Astrocyte (in vitro differentiated cells and primary cell): ENCODE data around the gene SPDYE6.

Source experiments
- EZH2 ChIP-seq: IDR thresholded peaks from 2 replicates; pipeline ENCODE4 v1.6.1; 2012; ENCODE audit warnings: mild to moderate bottlenecking, low read length, inconsistent platforms; ENCODE audit not compliant: insufficient read depth
- TF ChIP-seq, protein P1 (sequence below): IDR thresholded peaks from 2 replicates; pipeline ENCODE4 v1.5.1; 2011; ENCODE audit warnings: low read depth, mild to moderate bottlenecking, inconsistent platforms, low read length, moderate library complexity; ENCODE audit not compliant: insufficient read depth

DNA sequence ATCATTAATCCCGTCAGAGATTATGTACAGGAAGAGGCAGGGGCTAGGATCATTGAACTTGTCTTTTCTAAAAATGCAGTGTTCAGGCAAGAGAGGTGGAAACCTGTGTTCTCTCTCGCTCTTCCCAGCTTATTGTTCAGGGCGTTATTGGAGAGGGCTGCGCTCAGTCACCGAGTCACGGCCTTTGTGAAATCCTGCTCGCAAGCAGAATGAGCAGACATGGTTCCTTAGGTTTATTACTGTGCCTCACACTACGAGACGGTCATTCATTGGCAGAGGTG lies 39.3 kb upstream of the SPDYE6 start:
- TF ChIP-seq, protein P1, sequence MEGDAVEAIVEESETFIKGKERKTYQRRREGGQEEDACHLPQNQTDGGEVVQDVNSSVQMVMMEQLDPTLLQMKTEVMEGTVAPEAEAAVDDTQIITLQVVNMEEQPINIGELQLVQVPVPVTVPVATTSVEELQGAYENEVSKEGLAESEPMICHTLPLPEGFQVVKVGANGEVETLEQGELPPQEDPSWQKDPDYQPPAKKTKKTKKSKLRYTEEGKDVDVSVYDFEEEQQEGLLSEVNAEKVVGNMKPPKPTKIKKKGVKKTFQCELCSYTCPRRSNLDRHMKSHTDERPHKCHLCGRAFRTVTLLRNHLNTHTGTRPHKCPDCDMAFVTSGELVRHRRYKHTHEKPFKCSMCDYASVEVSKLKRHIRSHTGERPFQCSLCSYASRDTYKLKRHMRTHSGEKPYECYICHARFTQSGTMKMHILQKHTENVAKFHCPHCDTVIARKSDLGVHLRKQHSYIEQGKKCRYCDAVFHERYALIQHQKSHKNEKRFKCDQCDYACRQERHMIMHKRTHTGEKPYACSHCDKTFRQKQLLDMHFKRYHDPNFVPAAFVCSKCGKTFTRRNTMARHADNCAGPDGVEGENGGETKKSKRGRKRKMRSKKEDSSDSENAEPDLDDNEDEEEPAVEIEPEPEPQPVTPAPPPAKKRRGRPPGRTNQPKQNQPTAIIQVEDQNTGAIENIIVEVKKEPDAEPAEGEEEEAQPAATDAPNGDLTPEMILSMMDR: no peak
- TF ChIP-seq EZH2: no peak
